ENCODE measurements around the gene HECTD2.

- TF ChIP-seq CTCF (IDR thresholded peaks at IDR 0.05), result no peak
- TF ChIP-seq POLR2AphosphoS5 (IDR thresholded peaks at IDR 0.05; ENCODE audit: low read depth, low read length), result no peak
- no peak for TF ChIP-seq REST (IDR thresholded peaks at IDR 0.05; ENCODE audit: insufficient read depth in 1 of 2, low read depth in 2 of 2, low read length in 1 of 2)
- TF ChIP-seq SIN3A (IDR thresholded peaks at IDR 0.05; ENCODE audit: borderline replicate concordance, insufficient read depth, low read depth, low read length), result no peak
- no peak for TF ChIP-seq TCF7L2 (IDR thresholded peaks at IDR 0.05; ENCODE audit: low read depth, low read length)
These were observed 85.9 kb downstream of the HECTD2 start for GRCh38 chr10:91496016-91496415.
